ENCODE measurements around the gene RNF166.

- TF ChIP-seq TBX2 (CRISPR knock-in tag; IDR thresholded peaks at IDR 0.05; ENCODE audit: borderline replicate concordance), result no peak
- TF ChIP-seq ZNF7 (CRISPR knock-in tag; IDR thresholded peaks at IDR 0.05), result no peak
- no peak for TF ChIP-seq PRDM10 (CRISPR knock-in tag; IDR thresholded peaks at IDR 0.05; ENCODE audit: low read depth)
- TF ChIP-seq REST (IDR thresholded peaks at IDR 0.05; ENCODE audit: borderline replicate concordance in 1 of 2, low read depth in 1 of 2, low read length in 2 of 2), result no peak
- TF ChIP-seq ZNF740 (CRISPR knock-in tag; IDR thresholded peaks at IDR 0.05), result no peak
- no peak for TF ChIP-seq MIER2 (CRISPR knock-in tag; IDR thresholded peaks at IDR 0.05)
- no peak for TF ChIP-seq ARID4A (CRISPR knock-in tag; IDR thresholded peaks at IDR 0.05; ENCODE audit: borderline replicate concordance)
- TF ChIP-seq ZKSCAN8 (CRISPR knock-in tag; IDR thresholded peaks at IDR 0.05; ENCODE audit: borderline replicate concordance), result no peak
Observed at GRCh38 chr16:88750854-88751253, 44.6 kb upstream of the RNF166 start.
